ENCODE data around the gene C12orf76. TPM values are rescaled to one million over a fixed set of nuclear protein-coding genes. Genes with fewer than 3 reads are reported as not detected.
A peak's percentile ranks its signal among the peaks of the same experiment; 100 is the strongest.
"Not testable (repeated sequence)": the region's sequence is repeated elsewhere in the genome, so short reads cannot be mapped to it uniquely, and the experiment has no call there.

C12orf76 gene
- total RNA-seq, 1 donor from 2014 or later = 31.7 TPM

- DNase-seq (ENCODE audit: low read depth) = no peak
Measured at GRCh38 chr12:110023059-110023980, 25.0 kb downstream of the C12orf76 start.

GRCh38 chr12:110020956-110021355, 27.4 kb downstream of the C12orf76 start:
- DNase-seq (ENCODE audit: low read depth) = no peak

DNA sequence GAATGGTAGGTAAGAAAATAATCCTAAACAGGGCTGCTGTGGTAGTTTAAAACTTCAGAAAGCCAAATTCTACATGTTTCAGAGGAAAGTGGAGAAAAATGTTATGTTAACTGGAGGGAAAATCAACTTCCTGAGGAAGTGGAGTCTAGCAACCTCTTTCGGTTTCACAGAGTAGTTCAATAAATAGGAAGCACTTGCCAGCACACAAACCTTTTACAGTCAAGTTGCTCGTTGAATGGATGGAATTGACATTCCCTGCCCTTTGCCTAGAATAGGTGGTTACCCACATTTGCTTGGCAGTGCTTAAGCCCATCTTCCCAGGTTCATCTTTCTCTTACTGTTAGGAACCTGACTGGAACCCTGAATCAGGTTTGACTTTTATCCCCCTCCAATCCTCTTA, 33.2 kb downstream of the C12orf76 start:
- no peak for DNase-seq (ENCODE audit: low read depth)

DNA sequence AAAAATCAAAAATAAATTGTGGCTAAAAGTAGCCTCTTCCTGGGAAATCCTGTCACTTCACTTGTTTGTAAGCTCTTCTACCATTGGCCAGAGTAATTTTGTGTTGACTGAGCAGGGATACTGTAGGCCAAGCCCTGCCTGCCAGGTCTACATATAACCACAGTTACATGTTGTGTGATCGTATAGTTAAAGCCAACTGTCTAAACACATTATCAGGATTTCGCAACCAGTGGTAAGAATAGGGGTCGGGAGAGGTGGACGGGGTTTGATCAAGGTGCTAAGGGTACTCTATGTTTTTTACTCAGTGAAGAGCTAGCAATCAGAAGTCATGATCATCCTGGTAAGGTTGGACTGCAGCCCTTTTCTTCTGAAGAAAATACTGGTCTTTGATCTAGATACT, 35.7 kb downstream of the C12orf76 start:
- no peak for DNase-seq (ENCODE audit: low read depth)

- DNase-seq (ENCODE audit: low read depth) = peak; percentile 81
Measured at GRCh38 chr12:110012137-110012536, 36.2 kb downstream of the C12orf76 start.

DNA sequence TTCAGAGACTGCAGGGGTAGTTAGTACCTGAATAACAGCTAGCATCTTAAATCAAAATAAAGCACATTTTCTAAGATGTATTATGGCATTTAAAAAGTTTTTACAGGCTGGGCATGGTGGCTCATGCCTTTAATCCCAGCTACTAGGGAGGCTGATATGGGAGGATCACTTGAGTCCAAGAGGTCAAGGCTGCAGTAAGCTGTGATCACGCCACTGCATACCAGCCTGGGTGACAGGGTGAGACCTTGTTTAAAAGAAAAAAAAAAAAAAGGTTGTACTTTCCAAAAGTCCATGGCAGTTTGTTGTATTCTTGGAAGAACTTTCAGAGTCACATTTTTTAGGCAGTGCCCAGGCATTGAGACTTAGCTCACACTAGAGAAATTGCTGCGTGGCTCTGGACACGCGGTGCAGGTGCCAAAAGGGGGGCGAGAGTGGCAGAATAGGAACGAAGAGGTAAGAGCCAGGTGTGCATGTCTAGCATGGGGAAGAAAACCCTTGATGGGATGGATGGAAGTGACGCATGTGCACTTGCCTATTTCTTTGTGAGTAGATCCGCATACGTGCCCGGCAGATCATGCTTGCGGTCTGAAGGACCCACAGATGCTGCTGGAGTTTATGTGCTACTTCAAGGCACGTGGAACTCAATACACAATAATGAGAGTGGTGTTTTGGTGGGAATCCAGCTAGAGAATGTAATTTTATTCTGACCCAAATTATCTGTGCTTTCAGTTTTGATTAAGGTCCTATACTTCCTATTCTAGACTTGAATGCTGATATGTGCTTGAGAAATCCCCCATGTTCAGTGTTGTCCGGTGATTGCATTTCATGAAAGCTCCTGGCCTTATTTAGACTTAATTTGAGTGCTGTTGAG, 37.2 kb downstream of the C12orf76 start:
- no peak for DNase-seq (ENCODE audit: low read depth)

- DNase-seq (ENCODE audit: low read depth) = not testable (repeated sequence)
Measured at GRCh38 chr12:110008681-110009398, 39.5 kb downstream of the C12orf76 start.

GRCh38 chr12:110007881-110008280, 40.4 kb downstream of the C12orf76 start:
- DNase-seq (ENCODE audit: low read depth) = no peak

- no peak for DNase-seq (ENCODE audit: low read depth)
Measured at GRCh38 chr12:110006115-110006514, 42.2 kb downstream of the C12orf76 start.

DNA sequence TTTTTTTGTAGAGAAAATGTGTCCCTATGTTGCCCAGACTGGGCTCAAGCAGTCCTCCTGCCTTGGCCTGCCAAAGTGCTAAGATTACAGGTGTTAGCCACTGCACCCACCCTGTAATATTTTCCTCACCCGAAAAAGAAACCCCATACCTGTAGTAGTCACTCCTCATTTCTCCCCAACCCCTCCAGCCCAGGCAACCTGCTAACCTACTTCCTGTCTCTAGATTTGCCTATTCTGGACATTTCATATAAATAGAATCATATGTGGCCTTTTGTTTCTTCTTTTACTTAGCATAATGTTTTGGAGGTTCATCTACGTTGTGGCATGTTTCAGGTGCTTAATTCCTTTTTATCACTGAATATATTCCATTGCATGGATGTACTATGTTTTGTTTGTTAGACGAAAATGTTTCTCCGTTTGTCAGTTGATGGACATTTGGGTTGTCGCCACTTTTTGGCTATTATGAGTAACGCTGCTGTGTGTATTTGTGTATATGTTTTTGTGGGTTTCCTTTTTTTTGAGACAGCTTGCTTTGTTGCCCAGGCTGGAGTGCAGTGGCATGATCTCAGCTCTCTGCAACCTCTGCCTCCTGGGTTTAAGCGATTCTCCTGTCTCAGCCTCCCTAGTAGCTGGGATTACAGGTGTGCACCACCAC, 42.9 kb downstream of the C12orf76 start:
- no peak for DNase-seq (ENCODE audit: low read depth)

GRCh38 chr12:110004598-110004997, 43.7 kb downstream of the C12orf76 start:
- DNase-seq (ENCODE audit: low read depth) = no peak

GRCh38 chr12:110002676-110003515, 45.4 kb downstream of the C12orf76 start:
- DNase-seq (ENCODE audit: low read depth) = peak; percentile 56

GRCh38 chr12:110001596-110001995, 46.7 kb downstream of the C12orf76 start:
- DNase-seq (ENCODE audit: low read depth) = peak; percentile 77

- peak; percentile 34 for DNase-seq (ENCODE audit: low read depth)
Measured at GRCh38 chr12:109999983-110000505, 48.3 kb downstream of the C12orf76 start.

GRCh38 chr12:109999649-109999971, 48.7 kb downstream of the C12orf76 start:
- DNase-seq (ENCODE audit: low read depth) = no peak

DNA sequence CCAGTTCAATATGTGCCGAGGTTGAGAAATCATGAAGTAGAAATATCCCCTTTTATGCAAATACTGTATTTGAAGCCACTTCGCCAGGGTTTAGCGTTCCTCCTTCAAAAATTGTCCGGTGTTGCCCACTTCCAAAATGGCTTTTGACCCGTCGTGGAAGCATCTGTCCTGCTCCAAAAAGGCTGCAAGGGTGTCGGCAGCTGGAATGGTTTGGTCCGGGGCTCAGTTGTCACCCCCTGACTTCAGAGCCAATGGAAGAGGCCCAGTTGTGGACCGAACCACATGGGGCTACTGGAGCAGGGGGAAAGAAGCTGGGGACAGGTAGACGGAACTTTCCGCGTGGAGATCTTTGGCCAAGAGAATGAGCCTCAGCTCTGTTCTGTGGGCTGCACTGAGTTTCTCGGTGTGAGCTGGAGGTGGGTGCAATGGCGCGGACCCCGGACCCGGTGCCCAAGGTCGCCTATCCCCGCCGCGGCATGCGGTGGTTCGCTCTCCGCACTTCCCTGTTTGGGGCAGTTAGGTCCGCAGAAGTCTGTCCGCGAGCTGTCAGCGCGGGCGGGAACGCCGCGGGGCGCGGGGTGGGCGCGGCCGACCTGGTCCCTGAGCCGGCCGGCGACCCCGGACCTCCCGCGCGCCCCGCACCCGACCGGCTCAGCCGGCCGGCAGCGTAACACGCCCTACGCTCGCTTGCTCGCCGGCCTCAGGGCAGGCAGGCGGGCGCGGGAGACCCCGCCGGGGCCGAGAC, 49.2 kb downstream of the C12orf76 start, which contains the start of gene ANKRD13A:
TSS of gene ANKRD13A (plus strand) at position 527 of the 745 bp plus-strand sequence. CDS start 259 bp downstream, outside the sequence.
- DNase-seq (ENCODE audit: low read depth) = peak; percentile 79

DNA sequence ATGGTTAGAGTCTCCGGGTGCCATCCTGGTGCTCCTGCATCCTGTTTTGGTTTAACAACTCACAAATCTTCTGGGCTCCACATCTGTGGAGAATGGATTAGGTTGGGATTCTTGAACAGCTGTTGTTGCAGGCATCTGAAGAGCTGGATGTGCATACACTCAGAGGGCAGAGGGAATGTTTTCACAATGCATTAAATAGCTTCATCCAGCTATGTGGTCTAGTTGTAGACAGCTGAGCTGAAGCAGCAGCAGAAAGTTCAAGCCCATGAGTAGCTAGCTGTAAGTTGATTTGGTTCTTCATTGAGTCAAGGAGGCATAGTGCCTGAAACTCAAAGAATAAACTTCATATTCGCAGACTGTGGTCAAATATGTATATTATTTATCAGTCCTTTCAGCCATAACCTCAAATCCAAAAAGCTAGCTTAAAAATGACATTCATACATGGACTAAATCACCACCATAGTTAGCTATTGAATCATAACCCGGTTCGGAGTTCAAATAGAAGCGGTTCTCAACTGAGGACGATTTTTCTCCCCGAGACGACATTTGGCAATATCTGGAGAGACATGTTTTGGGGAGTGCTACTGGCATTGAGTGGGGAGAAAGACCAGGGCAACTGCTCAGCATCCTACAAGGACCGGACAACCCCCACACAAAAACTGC, 50.0 kb downstream of the C12orf76 start:
- DNase-seq (ENCODE audit: low read depth) = no peak

GRCh38 chr12:109997393-109997792, 50.9 kb downstream of the C12orf76 start:
- DNase-seq (ENCODE audit: low read depth) = no peak

GRCh38 chr12:109996483-109996853, 51.9 kb downstream of the C12orf76 start:
- DNase-seq (ENCODE audit: low read depth) = no peak
